Body of pancreas (tissue), 4 donors: ENCODE results near the gene DIRAS1. TPM values are rescaled to one million over a fixed set of nuclear protein-coding genes. Genes with fewer than 3 reads are reported as not detected.

Experiments used
- ATAC-seq: fragments of 150-250 bp; one replicate; pipeline ENCODE4 v1.9.1; 2016
- DNase-seq, 4 donors: peaks; one replicate each; pipeline ENCODE4 v3.0.0-alpha.2; 2019
- H3K27ac ChIP-seq, 4 donors: fragments of 200-600 bp; sonication (generic); 1 replicate in 3 of 4; 2 replicates in 1 of 4; pipeline versions ENCODE4 v1.5.1 to v1.6.1; 2016 to 2019; ENCODE audit warnings: mild to moderate bottlenecking in 1 of 4, mixed read lengths in 1 of 4, moderate library complexity in 1 of 4
- H3K27me3 ChIP-seq, 2 donors: fragments of 200-600 bp; sonication (generic); one replicate each; pipeline ENCODE4 v1.6.0; 2016; ENCODE audit warnings: mild to moderate bottlenecking in 1 of 2
- H3K36me3 ChIP-seq, 2 donors: fragments of 200-600 bp; sonication (generic); replicated peaks in 1 of 2; 2 replicates each; pipeline ENCODE4 v1.5.1; 2016; ENCODE audit warnings: low read depth in 2 of 2; ENCODE audit not compliant: insufficient read depth in 1 of 2
- H3K4me1 ChIP-seq: fragments of 200-600 bp; sonication (generic); one replicate; pipeline ENCODE4 v1.6.0; 2016
- H3K4me3 ChIP-seq, 2 donors: fragments of 200-600 bp; sonication (generic); 1 replicate in 1 of 2; 2 replicates in 1 of 2; pipeline ENCODE4 v1.5.1; 2016 to 2019
- H3K9me3 ChIP-seq, 3 donors: fragments of 200-600 bp; sonication (generic); 1 replicate in 2 of 3; 2 replicates in 1 of 3; pipeline ENCODE4 v1.5.1; 2016
- POLR2A ChIP-seq, 3 donors: fragments of 450-650 bp; IDR thresholded peaks; one replicate each; pipeline ENCODE4 v1.6.1; 2016; ENCODE audit warnings: antibody characterized with exemption in 3 of 3, mild to moderate bottlenecking in 2 of 3
- WGBS, 2 donors: methylation state at CpG; one replicate each; pipeline ENCODE4 v1.1.5; 2017; 5-methylcytosine and 5-hydroxymethylcytosine counted together
- intact Hi-C: fragments of 100-400 bp; cut with DNase I; formaldehyde crosslinking; loops from one replicate; pipeline ENCODE4 v1.15.1; 2023
- total RNA-seq, 2 donors: library from RNA; depleted of rRNA; stranded (reverse); fragments of >200 nt; gene quantifications; one replicate each; pipeline ENCODE4 v1.1.0, GENCODE V29; 2016
- TF ChIP-seq, protein P1 (sequence below), 7 experiments: fragments of 450-650 bp in 4 of 7; fragments of 200-600 bp in 3 of 7; sonication (generic) in 3 of 7; IDR thresholded peaks; one replicate each; pipeline ENCODE4 v1.5.1; 2016 to 2019; ENCODE audit warnings: antibody characterized with exemption in 7 of 7

Gene DIRAS1
- total RNA-seq, 2 donors from 2014 or later = 0.78 to 4.9 TPM

DNA sequence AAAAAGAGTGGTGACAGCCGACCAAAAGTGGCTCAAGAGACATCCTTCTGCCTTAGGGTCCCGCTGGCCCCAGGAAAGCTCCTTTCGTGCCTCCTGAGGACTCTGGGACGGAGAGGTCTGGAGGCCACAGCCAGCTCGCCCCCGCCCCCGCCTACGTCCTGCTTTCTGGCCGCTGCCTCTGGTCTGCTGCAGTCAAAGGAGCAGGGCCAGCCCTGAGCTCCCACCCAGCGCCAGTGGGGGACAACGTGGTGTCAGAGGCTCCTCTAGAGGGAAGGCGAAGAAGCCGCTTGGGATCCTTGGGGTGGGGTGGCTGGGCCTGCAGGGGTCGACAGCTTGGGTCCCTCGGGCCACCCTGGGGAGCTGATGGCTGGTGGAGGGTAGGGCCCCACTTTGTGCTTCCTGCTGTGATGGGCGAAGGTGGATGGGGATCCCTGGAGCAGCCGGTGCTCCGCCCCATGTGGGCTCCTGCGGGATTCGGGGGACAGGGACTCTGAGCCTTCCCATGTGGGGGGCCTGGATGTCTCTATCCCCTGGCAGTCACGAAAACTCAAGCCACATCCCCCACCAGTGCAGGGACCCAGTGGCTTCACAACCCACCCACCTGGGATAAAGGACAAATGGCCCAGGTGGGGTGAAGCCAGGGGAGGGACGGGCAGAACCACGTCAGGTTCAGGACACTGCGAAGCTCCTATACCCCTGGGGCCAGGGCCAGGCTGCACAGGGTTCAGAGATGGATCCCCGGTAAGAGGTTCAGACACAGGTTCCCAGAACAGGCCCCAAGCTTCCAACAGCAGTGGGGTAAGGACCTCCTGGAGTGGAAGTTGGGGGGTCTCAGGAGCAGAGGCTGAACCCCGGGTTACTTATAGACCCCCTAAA is 9.0 kb upstream of the DIRAS1 start:
- TF ChIP-seq POLR2A (IDR thresholded peaks at IDR 0.05) = no peak
- TF ChIP-seq, protein P1, sequence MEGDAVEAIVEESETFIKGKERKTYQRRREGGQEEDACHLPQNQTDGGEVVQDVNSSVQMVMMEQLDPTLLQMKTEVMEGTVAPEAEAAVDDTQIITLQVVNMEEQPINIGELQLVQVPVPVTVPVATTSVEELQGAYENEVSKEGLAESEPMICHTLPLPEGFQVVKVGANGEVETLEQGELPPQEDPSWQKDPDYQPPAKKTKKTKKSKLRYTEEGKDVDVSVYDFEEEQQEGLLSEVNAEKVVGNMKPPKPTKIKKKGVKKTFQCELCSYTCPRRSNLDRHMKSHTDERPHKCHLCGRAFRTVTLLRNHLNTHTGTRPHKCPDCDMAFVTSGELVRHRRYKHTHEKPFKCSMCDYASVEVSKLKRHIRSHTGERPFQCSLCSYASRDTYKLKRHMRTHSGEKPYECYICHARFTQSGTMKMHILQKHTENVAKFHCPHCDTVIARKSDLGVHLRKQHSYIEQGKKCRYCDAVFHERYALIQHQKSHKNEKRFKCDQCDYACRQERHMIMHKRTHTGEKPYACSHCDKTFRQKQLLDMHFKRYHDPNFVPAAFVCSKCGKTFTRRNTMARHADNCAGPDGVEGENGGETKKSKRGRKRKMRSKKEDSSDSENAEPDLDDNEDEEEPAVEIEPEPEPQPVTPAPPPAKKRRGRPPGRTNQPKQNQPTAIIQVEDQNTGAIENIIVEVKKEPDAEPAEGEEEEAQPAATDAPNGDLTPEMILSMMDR (IDR thresholded peaks at IDR 0.05) = no peak
- H3K4me1 ChIP-seq = no peaks in the 10 kb centered on the region
- H3K4me3 ChIP-seq = no peak overlapping the region
- WGBS, 2 donors = 86 to 88% methylated on average over 12 to 26 of the region's 26 CpGs
- intact Hi-C loops = no loop called here
- ATAC-seq (no peak), DNase-seq (no peak)
- H3K27ac ChIP-seq = no peak overlapping the region
- no peaks in the 10 kb centered on the region for H3K36me3 ChIP-seq
- no peaks in the 10 kb centered on the region for H3K27me3 ChIP-seq
- no peaks in the 10 kb centered on the region for H3K9me3 ChIP-seq

DNA sequence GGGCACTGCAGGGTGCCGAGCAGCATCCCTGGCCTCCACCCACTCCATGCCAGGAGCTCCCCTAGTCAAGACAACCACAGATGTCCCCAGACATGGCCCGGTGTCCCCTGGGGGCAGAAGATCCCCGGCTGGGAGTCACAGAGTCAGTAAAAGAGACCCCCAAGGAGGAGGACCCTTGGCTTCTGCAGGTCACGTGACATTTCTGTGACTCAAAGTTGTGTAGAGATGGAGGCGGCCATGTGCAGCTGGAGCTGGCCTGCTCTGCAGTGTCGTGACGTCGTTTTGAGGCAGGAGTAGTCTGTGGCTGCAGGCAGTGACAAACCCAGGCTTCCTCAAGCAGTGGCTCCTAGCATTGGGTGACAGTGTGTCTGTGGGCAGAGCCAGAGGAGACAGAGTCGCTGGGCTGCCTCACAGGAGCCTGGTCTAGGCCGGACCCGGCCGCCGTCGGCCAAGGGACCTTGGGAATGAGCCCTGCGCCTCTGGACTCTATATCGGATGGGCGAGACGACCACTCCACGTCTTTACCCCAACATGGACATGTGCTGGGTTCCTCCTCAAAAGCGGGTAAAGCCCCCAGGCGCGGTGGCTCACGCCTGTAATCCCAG is 7.7 kb upstream of the DIRAS1 start:
- no peak for TF ChIP-seq POLR2A (IDR thresholded peaks at IDR 0.05)
- TF ChIP-seq, protein P1 (IDR thresholded peaks at IDR 0.05) = no peak
- no peak for ATAC-seq
- Histone ChIP-seq H3K27me3 (no peaks in the 10 kb centered on the region), H3K9me3 (no peaks in the 10 kb centered on the region), H3K4me3 (no peak overlapping the region), H3K27ac (no peak overlapping the region), H3K4me1 (no peaks in the 10 kb centered on the region), H3K36me3 (no peaks in the 10 kb centered on the region)
- WGBS, 2 donors = 82 to 85% methylated on average over 15 to 23 of the region's 23 CpGs
- no peak for DNase-seq
- intact Hi-C loops = no loop called here

DNA sequence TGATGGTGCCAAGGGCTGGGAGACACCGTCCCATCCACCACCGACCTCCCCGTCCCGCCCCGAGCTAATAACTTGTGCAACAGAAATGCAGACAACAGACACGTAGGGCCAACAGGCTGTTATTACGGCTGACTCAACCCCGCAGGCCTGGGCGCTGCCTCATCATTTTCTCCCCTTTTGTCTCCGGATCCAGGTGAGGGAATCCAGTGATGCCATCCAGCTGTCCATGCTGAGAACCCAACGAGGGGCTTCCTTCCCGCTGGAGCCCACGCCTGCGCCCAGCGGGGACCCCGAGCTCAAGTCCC is 6.4 kb upstream of the DIRAS1 start:
- TF ChIP-seq POLR2A (IDR thresholded peaks at IDR 0.05) = no peak
- TF ChIP-seq, protein P1 (IDR thresholded peaks at IDR 0.05) = no peak
- Histone ChIP-seq H3K4me3 (no peak overlapping the region), H3K36me3 (no peaks in the 10 kb centered on the region), H3K27ac (no peak overlapping the region), H3K9me3 (no peaks in the 10 kb centered on the region), H3K27me3 (no peaks in the 10 kb centered on the region), H3K4me1 (no peaks in the 10 kb centered on the region)
- WGBS, 2 donors = 79 to 81% methylated on average over 11 to 14 of the region's 16 CpGs
- no peak for ATAC-seq
- intact Hi-C loops = no loop called here
- no peak for DNase-seq

DNA sequence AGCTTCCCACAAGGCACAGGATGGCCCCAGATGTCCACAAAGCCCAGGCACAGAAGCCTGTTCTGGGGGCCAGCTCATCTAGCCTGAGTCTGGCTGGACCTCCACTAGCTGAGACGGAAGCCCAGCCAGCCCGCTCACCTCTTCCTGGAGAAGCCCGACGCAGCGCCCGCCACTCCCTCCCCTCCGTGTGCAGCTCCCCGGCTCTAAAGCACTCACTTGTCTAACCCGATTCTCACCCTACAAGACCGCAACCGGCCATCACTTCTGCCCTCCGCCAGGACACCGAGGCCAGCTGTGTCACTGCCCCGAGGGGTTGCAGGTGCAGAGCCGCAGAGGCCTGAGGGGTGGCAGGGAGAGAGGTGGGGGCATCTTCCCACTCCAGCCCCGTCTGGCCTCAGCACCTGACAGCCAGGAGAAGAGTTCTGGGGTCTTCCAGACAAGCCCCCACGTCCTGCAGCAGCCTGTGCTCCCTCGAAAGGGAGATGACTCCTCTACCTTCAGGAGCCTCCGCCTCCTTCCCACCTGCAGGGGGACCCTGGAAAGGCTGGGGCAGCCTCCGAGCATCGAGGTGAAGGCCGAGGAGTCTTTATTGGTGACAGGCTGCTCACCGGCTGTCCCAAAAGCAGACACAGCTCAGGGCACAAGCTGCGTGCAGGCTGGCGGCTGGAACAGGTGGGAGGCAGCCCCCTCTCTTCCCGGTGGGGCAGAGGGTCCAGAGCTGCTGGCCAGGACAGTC is 5.9 kb upstream of the DIRAS1 start:
- intact Hi-C loops = no loop called here
- ATAC-seq (no peak), DNase-seq (no peak)
- no peak for TF ChIP-seq POLR2A (IDR thresholded peaks at IDR 0.05)
- TF ChIP-seq, protein P1 (IDR thresholded peaks at IDR 0.05) = no peak
- Histone ChIP-seq H3K4me3 (no peak overlapping the region), H3K27me3 (no peaks in the 10 kb centered on the region), H3K36me3 (no peaks in the 10 kb centered on the region), H3K27ac (no peak overlapping the region), H3K9me3 (no peaks in the 10 kb centered on the region), H3K4me1 (no peaks in the 10 kb centered on the region)
- WGBS, 2 donors = 31 to 56% methylated on average over 12 to 26 of the region's 26 CpGs
